Activated CD8-positive, alpha-beta T cell treated with anti-CD3 and anti-CD28 coated beads for 36 hours (primary cell): ENCODE measurements around the gene TRIM45. TPM values are rescaled to one million over a fixed set of nuclear protein-coding genes. Genes with fewer than 3 reads are reported as not detected.

Experiments used
- ATAC-seq: fragments of 200-7000 bp; cut with Tn5 transposase; one replicate; pipeline ENCODE4 v1.10.0; 2021; ENCODE audit warnings: mild to moderate bottlenecking, moderate library complexity
- CTCF ChIA-PET: fragments of 350-600 bp; sonication (Branson Sonifier 250); formaldehyde crosslinking; loops from one replicate; lab custom pipeline; 2021; ENCODE audit warnings: antibody characterized with exemption; lab: Charles Lee
- POLR2A ChIA-PET: fragments of 350-600 bp; sonication (Branson Sonifier 250); formaldehyde crosslinking; loops from one replicate; lab custom pipeline; 2021; ENCODE audit warnings: antibody characterized with exemption; lab: Charles Lee
- DNase-seq: peaks from one replicate; pipeline ENCODE4 v3.0.0-alpha.2; 2020
- H3K27ac Mint-ChIP-seq: one replicate; pipeline ENCODE4 v1.8.0; 2021; ENCODE audit warnings: mild to moderate bottlenecking, mixed read lengths
- H3K27me3 Mint-ChIP-seq: one replicate; pipeline ENCODE4 v1.8.0; 2021; ENCODE audit warnings: mixed read lengths
- H3K36me3 Mint-ChIP-seq: one replicate; pipeline ENCODE4 v1.8.0; 2021; ENCODE audit warnings: low read depth, mixed read lengths
- H3K4me1 Mint-ChIP-seq: one replicate; pipeline ENCODE4 v1.8.0; 2021; ENCODE audit warnings: low read depth, mixed read lengths
- H3K4me3 Mint-ChIP-seq: one replicate; pipeline ENCODE4 v1.8.0; 2021; ENCODE audit warnings: mild to moderate bottlenecking, moderate library complexity, mixed read lengths
- H3K9me3 Mint-ChIP-seq: one replicate; pipeline ENCODE4 v1.8.0; 2021; ENCODE audit warnings: mixed read lengths
- intact Hi-C: fragments of 100-400 bp; cut with micrococcal nuclease; formaldehyde crosslinking; loops from one replicate; pipeline ENCODE4 v1.10.0; 2022
- total RNA-seq, 2 experiments: library from RNA; stranded (reverse); gene quantifications; one replicate each; pipeline ENCODE4 v1.2.3, GENCODE V29; 2021
- TF ChIP-seq, protein P1 (sequence below): fragments of 200-600 bp; IDR thresholded peaks from one replicate; pipeline ENCODE4 v1.8.0; 2022; ENCODE audit warnings: antibody characterized with exemption, mild to moderate bottlenecking

TRIM45 gene
- total RNA-seq, 2 experiments from 2014 or later, result 0.27 TPM

DNA sequence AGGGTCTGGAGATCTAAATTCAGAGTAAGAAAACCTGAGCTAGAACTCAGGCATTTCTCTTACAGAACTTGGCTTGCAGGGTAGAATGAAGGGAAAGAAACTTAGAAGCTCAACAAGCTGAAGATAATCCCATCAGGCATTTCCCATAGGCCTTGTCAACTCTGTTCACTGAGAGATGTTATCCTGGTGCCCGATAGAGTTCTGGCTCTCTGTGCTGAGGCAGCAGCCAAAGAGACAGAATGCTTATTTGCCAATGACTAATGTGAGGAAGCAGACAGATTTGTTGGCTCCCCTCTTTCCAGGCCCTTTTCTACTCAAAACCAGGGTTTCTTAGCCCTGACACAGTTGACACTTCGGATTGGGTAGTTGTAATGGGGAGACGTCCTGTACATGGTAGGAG, 22.3 kb upstream of the TRIM45 start:
- Mint-ChIP-seq H3K4me1 (no peaks in the 10 kb centered on the region), H3K27me3 (peaks cover 12% of the 10 kb centered on the region), H3K27ac (no peak overlapping the region), H3K36me3 (no peaks in the 10 kb centered on the region), H3K4me3 (no peak overlapping the region), H3K9me3 (no peaks in the 10 kb centered on the region)
- intact Hi-C loops, result no loop called here
- ChIA-PET CTCF (interaction anchor here (0.8 to 1.1 kb wide), 2 partner anchors 15 to 141 kb away, joined by 3 read pairs; no protein-coding TSS in a partner anchor), POLR2A (no interaction called here)
- no peak for ATAC-seq
- TF ChIP-seq, protein P1, sequence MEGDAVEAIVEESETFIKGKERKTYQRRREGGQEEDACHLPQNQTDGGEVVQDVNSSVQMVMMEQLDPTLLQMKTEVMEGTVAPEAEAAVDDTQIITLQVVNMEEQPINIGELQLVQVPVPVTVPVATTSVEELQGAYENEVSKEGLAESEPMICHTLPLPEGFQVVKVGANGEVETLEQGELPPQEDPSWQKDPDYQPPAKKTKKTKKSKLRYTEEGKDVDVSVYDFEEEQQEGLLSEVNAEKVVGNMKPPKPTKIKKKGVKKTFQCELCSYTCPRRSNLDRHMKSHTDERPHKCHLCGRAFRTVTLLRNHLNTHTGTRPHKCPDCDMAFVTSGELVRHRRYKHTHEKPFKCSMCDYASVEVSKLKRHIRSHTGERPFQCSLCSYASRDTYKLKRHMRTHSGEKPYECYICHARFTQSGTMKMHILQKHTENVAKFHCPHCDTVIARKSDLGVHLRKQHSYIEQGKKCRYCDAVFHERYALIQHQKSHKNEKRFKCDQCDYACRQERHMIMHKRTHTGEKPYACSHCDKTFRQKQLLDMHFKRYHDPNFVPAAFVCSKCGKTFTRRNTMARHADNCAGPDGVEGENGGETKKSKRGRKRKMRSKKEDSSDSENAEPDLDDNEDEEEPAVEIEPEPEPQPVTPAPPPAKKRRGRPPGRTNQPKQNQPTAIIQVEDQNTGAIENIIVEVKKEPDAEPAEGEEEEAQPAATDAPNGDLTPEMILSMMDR, result no peak
- DNase-seq, result no peak

DNA sequence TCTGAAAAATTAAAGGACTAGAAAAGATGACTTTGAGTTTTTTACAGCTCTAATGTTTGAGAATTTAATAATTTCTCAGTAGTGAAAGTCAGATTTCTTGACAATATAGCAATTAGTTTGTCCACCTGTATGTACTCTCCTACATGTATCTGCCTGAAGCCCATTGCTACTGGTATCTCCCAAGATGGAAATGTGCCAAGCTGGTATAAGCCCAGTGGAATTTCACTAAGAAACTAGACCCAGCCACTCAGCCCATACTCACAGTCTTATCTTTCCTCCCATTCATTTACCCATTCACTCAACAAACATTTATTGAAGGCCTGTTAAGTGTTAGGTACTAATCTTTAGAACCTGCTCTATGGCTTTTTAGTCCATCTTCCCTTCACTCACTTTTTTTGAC, 21.6 kb upstream of the TRIM45 start:
- TF ChIP-seq, protein P1, result no peak
- DNase-seq (no peak), ATAC-seq (no peak)
- Mint-ChIP-seq H3K4me1 (no peaks in the 10 kb centered on the region), H3K9me3 (no peaks in the 10 kb centered on the region), H3K4me3 (no peak overlapping the region), H3K27ac (no peak overlapping the region), H3K36me3 (no peaks in the 10 kb centered on the region), H3K27me3 (peaks cover 12% of the 10 kb centered on the region)
- intact Hi-C loops, result no loop called here
- POLR2A ChIA-PET, result interaction anchor here (1.5 kb wide), 1 partner anchor 12 kb away, joined by 3 read pairs; no protein-coding TSS in a partner anchor
- CTCF ChIA-PET, result interaction anchor here (0.8 to 1.1 kb wide), 2 partner anchors 14 to 141 kb away, joined by 3 read pairs; no protein-coding TSS in a partner anchor

DNA sequence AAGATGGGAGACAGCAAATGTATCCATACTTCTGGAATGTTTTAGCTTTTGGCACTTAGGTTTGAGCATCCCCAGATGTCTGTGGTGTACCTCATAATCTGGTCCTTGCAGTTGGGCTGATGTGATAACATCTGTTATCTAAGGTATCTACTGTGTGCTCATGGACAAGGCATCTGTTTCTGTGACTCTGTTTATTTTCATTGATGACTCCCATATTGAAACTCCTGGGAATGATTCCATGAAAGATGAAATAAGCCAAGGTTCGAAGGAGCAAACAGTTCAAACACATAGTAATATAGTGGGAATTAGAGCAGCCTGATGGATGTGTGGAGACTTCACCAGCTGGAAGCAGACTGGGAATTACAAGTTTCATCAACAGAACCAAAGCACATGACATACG, 20.7 kb upstream of the TRIM45 start:
- POLR2A ChIA-PET, result interaction anchor here (1.5 kb wide), 1 partner anchor 13 kb away, joined by 3 read pairs; no protein-coding TSS in a partner anchor
- H3K9me3 Mint-ChIP-seq, result no peaks in the 10 kb centered on the region
- no peaks in the 10 kb centered on the region for H3K36me3 Mint-ChIP-seq
- no peak overlapping the region for H3K27ac Mint-ChIP-seq
- H3K4me1 Mint-ChIP-seq, result no peaks in the 10 kb centered on the region
- no peak for DNase-seq
- TF ChIP-seq, protein P1, result no peak
- ATAC-seq, result no peak
- H3K27me3 Mint-ChIP-seq, result peaks cover 9% of the 10 kb centered on the region
- intact Hi-C loops, result no loop called here
- H3K4me3 Mint-ChIP-seq, result no peak overlapping the region
- CTCF ChIA-PET, result interaction anchor here (1.1 kb wide), 1 partner anchor 13 kb away, joined by 8 read pairs; no protein-coding TSS in a partner anchor

DNA sequence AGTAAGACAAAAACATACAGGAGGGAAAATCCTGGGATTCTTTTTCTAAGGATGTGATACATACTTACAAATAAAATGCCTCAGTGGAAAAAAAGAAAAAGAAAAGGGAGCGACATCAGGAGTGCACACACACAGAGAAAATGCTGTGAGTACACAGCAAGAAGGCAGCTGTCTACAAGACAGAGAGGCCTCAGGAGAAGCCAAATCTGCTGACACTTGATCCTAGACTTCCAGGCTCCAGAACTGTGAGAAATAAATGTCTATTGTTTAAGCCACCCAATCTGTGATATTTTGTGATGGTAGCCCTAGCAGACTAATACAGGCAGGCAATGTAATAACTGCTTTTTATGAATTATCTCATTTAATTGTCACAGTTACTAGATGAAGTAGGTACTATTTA, 17.0 kb upstream of the TRIM45 start:
- Mint-ChIP-seq H3K27me3 (peaks cover 6% of the 10 kb centered on the region), H3K36me3 (no peaks in the 10 kb centered on the region), H3K4me3 (no peak overlapping the region), H3K4me1 (no peaks in the 10 kb centered on the region), H3K27ac (no peak overlapping the region), H3K9me3 (no peaks in the 10 kb centered on the region)
- TF ChIP-seq, protein P1, result no peak
- intact Hi-C loops, result no loop called here
- ChIA-PET POLR2A (no interaction called here), CTCF (interaction anchor here (1.0 to 1.1 kb wide), 2 partner anchors 9 to 615 kb away, joined by 3 to 4 read pairs; no protein-coding TSS in a partner anchor)
- DNase-seq, result no peak
- no peak for ATAC-seq

DNA sequence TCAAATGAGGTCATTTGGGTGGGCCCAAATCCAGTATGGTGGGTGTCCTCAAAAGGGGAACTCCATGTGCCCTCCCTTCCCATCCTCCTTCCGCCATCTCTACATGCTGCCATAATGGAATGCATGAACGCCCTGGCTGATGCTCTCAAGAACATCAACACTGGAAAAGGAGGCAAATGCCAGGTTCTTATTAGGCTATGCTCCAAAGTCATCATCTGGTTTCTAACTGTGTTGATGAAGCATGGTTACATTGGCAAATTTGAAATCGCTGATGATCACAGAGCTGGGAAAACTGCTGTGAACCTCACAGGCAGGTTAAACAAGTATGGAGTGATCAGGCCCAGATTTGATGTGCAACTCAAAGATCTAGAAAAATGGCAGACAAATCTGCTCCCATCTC, 16.6 kb upstream of the TRIM45 start:
- no peak overlapping the region for H3K27ac Mint-ChIP-seq
- POLR2A ChIA-PET, result no interaction called here
- no peak overlapping the region for H3K4me3 Mint-ChIP-seq

More for the DNA sequence above, 16.6 kb upstream of the TRIM45 start:
- no peaks in the 10 kb centered on the region for H3K4me1 Mint-ChIP-seq
- intact Hi-C loops, result no loop called here
- ATAC-seq, result no peak
- peaks cover 6% of the 10 kb centered on the region for H3K27me3 Mint-ChIP-seq
- CTCF ChIA-PET, result interaction anchor here (1.0 to 1.1 kb wide), 3 partner anchors 9 to 616 kb away, joined by 3 to 5 read pairs (median 4); no protein-coding TSS in a partner anchor
- TF ChIP-seq, protein P1, result no peak
- H3K9me3 Mint-ChIP-seq, result no peaks in the 10 kb centered on the region
- no peak for DNase-seq
- no peaks in the 10 kb centered on the region for H3K36me3 Mint-ChIP-seq
